NCI-H146 treated with DMSO at 0.1 percent for 48 hours (cell line): ENCODE measurements around the gene CHTF18.

Experiments used
- DNase-seq: peaks from one replicate; lab custom pipeline; 2025; ENCODE audit not compliant: unreplicated experiment; lab: John Stamatoyannopoulos, UW

Gene CHTF18

DNA sequence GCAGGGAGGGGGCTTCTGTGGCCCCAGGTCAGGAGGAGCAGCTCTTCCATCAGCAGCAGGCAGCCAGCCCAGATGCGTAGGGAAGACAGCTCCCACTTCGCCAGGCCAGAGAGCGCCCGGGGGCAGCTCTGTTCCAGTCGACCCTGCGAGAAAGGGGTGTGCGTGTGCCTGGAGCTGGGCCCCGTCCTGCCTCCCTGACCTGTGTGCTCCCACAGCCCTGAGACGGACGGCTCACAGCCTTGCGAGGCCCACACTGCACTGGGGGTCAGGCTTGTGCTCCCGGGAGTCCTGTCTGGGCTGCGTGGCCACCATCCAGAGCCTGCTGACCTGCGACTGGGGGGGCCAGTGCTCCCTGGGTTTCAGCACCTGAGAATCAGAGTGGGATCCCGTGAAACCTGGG lies 28.4 kb upstream of the CHTF18 start:
- no peak for DNase-seq

DNA sequence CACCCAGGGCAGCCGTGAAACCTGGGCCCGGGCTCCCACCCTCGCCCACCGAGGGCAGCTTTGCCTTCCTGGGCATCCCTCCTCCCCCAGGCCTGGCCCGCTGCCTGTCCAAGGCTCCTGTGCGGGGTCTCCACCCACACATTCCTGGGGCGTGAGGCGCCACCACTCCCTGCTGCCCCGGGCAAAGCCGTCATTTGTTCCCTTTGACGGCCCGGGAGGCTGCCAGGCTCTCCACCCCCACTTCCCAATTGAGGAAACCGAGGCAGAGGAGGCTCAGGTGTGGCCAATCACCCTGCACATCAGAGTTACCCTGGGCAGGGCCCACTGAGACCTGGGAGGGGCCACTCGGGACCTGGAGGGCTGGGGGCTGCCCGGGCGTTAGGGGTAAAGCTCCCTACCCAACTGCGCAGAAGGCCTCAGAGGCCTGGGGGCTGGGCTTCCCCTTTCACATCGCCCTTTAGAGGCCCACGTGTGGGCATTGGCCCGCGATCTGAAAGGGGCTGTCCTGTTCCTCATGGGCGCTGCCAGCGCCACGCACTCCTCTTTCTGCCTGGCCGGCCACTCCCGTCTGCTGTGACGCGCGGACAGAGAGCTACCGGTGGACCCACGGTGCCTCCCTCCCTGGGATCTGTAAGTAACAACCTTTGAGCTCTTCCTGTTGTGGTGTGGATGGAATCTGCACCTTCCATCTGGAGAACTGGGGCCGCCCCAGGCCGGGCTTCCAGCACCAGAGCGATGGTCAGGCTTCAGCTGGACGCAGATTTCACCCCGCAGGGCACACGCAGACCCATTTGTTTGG lies 27.7 kb upstream of the CHTF18 start, which contains the start of gene MSLN:
MSLN (plus strand) TSS at position 190 of the 799 bp plus-strand sequence. CDS start 1,947 bp downstream, outside the sequence.
- no peak for DNase-seq

DNA sequence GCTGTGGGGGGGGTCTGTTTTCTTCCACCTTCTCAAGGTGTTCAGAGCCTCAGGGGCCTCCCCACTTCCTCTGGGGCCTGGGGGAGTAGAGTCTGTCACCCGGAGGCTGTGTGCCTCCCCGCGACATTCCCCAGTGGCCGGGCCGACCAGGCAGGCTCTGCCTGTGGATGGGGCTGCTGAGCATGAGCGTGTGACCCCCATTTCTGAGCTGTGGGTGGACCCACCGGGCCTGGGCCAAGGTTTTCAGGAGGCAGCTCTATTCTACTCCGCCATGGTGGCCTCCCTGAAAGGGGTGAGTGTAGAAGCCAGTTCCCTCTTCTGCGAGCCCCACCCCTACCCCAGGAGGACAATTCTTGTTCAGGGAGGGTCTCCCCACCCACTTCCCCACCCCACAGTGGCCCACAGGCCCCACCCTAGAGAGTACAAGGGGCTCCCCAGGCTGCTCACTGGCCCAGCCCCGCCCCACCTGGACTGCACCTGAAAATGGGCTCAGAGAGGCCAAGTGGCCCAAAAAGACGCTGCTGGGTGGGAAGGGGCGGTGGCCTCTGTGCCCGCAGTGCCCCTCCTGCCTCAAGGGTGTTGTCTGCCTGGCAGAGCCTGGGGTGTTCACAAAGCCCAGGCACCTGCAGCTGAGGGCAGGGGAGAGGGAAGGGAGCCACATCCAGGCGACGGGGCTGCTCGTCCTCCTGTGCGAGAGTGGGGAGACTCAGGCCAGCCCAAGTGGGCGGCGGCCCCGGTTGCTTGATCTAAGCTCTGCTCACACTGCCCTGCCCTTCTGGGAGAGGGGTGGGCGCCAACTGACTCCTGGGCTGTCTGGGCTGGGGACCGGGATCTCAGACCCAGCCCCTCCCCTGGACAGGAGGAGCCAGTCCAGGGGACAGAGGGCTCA lies 26.6 kb upstream of the CHTF18 start:
- no peak for DNase-seq

DNA sequence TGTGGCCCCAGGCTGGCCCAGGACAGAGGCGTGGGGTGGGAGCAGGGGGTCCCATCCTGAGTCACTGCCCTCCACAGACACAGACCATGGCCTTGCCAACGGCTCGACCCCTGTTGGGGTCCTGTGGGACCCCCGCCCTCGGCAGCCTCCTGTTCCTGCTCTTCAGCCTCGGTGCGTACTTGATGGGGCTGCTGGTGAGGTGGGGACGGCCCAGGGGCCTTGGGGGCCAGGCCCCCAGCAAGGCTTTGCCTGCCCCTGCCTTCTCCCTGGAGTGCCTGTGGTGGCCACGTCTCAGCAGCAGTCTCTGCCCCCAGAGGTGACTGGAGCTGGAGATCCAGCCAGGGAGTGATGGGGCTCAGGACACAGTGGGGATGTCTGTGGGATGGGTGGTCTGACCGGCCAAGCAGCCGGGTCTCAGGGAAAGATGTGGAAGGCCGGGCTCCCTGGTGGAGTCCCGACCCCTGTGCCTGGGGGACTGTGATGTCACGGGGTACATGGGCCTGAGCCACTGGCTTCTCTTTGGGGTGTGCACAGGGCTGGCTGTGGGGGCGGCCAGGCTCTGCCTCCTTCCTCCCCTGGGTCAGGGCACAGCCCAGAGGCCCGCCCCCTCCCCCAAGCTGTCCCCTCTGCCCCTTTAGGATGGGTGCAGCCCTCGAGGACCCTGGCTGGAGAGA lies 25.7 kb upstream of the CHTF18 start:
- DNase-seq: no peak

DNA sequence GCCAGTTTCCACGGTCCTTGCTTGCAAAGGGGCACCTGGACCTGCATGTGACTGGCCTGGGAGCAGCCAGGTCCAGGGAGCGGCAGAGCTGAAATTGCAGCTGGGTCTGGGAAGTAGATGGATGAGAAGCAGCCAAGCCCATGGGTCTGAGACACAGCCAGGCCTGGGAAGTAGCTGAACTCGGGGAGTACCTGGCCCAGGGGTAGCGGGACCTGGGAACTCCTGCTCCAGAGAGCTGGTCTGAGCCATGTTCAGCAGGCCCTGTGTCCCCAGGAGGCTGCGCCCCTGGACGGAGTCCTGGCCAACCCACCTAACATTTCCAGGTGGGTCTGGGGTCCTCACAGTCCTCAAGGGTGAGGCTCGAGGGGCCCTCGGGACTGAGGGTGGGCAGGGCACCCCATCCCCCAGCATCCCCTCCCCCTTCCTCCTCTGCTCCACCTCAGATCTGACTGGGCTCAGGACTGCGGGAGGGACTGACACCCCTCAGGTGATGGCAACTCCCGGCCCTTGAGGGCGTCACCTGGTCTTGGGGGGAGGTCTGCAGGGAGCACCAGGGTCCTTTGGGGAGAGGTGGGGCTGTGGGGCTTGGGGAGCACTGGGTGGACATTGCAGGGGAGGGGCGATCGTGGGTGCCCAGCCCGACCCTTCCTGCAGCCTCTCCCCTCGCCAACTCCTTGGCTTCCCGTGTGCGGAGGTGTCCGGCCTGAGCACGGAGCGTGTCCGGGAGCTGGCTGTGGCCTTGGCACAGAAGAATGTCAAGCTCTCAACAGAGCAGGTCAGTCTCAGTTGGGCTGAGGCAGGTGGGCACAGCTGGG lies 24.8 kb upstream of the CHTF18 start:
- DNase-seq: no peak

DNA sequence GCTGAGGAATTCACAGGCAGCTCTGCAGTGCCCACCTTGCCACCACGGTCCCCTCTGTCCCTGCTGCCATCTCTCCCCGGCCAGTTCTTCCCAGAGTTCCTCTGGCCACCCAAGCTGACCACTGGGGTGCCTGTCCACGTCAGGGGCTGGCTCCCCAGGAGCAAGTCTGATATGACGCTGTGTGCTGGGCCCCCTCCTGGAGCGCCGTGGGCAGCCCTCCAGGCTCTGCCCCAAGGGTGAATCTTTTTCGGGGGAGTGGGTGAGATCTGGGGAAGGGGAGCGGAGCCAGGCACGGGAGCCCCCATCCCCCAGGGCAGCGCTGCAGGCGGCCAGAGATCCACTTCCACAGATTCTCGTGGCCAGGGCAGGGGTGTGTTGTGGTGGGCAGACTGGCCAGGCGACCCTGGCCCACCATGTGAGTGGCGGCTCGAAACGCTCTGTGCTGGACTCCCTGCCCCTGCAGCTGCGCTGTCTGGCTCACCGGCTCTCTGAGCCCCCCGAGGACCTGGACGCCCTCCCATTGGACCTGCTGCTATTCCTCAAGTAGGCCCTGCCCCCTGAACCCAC lies 24.2 kb upstream of the CHTF18 start:
- DNase-seq: no peak

DNA sequence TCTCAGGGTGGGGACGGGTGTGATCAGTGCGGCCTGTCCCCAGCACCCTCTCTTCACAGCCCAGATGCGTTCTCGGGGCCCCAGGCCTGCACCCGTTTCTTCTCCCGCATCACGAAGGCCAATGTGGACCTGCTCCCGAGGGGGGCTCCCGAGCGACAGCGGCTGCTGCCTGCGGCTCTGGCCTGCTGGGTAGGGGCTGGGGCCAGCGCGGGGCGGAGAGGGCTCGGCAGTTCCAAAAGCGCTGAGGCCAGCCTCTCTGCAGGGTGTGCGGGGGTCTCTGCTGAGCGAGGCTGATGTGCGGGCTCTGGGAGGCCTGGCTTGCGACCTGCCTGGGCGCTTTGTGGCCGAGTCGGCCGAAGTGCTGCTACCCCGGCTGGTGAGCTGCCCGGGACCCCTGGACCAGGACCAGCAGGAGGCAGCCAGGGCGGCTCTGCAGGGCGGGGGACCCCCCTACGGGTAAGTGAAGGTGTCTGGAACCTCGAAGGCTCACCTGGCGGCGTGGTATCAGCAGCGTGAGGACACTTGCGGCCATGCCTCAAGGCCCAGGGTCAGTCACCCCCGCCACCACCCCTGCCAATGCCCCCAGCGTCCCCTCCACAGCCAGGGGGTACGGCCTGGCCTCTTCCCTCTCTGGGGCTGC lies 23.5 kb upstream of the CHTF18 start:
- no peak for DNase-seq

DNA sequence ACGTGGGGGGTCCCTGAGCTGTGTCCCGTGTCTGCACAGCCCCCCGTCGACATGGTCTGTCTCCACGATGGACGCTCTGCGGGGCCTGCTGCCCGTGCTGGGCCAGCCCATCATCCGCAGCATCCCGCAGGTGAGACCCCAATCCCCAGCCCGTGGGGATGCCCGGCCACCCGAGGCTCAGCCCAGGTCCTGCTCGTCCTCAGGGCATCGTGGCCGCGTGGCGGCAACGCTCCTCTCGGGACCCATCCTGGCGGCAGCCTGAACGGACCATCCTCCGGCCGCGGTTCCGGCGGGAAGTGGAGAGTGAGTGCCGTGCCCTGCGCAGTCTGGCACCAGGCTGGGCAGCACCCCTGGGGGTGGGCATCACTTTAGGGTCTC lies 22.9 kb upstream of the CHTF18 start:
- DNase-seq: no peak

DNA sequence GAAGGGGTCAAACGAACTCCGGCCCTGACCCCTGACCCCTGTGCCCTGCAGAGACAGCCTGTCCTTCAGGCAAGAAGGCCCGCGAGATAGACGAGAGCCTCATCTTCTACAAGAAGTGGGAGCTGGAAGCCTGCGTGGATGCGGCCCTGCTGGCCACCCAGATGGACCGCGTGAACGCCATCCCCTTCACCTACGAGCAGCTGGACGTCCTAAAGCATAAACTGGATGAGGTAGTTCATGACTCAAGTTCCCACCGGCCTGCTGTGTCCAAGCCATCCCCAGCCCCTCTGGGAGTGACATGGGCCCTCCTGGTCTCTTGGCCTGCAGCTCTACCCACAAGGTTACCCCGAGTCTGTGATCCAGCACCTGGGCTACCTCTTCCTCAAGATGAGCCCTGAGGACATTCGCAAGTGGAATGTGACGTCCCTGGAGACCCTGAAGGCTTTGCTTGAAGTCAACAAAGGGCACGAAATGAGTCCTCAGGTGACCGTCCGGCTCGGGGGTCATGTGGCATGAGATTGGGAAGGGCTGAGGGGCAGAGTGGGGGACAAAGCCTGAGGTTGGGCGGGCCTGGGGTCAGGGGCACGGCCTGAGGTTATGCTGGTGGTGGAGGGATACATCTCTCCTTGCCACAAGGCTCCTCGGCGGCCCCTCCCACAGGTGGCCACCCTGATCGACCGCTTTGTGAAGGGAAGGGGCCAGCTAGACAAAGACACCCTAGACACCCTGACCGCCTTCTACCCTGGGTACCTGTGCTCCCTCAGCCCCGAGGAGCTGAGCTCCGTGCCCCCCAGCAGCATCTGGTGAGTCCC lies 22.2 kb upstream of the CHTF18 start:
- DNase-seq: no peak

DNA sequence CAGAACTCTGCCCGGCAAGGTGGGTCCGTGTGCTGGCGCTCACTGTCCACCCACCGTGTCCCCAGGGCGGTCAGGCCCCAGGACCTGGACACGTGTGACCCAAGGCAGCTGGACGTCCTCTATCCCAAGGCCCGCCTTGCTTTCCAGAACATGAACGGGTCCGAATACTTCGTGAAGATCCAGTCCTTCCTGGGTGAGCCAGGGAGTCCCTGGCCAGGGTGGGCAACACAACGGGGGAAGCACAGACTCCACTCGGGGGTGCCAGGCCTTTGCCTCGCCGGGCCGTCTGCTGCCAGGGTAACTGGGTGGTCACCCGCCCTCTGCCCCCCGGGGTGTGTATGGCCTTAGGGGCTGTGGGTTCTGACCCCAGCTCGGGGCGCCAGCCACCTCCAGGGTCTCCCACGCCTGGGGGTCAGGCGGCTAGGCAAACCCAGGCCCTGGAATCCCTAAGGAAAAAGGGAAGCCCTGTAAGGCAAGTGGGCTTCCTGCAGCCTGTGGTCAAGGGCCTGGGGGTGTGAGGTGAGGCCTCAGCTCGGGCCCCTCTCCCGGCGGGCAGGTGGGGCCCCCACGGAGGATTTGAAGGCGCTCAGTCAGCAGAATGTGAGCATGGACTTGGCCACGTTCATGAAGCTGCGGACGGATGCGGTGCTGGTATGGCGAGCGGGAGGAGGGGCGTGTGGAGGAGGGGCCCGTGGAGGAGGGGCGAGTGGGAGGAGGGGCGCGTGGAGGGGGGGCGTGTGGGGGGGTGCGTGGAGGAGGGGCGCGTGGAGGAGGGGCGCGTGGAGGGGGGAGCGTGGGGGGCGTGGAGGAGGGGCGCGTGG lies 21.4 kb upstream of the CHTF18 start:
- no peak for DNase-seq

DNA sequence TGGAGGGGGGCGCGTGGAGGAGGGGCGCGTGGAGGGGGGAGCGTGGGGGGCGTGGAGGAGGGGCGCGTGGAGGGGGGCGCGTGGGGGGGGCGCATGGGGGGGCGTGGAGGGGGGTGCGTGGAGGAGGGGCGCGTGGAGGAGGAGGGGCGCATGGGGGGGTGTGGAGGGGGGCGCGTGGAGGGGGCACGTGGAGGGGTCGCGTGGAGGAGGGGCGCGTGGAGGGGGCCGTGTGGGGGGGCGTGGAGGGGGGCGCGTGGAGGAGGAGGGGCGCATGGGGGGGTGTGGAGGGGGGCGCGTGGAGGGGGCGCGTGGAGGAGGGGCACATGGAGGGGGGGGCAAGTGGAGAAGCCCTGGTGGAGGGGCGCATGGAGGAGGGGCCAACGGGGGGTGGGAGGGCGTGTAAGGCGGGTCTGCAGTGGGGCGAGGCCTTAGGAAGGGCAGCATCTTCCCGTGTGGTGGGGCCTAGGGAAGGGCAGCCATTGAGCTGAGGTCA lies 20.6 kb upstream of the CHTF18 start:
- no peak for DNase-seq

DNA sequence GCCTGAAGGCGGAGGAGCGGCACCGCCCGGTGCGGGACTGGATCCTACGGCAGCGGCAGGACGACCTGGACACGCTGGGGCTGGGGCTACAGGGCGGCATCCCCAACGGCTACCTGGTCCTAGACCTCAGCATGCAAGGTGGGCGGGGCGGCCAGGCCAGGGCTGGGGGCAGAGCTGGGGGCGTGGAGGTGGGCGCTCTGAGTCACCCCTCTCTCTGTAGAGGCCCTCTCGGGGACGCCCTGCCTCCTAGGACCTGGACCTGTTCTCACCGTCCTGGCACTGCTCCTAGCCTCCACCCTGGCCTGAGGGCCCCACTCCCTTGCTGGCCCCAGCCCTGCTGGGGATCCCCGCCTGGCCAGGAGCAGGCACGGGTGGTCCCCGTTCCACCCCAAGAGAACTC lies 20.0 kb upstream of the CHTF18 start:
- no peak for DNase-seq

DNA sequence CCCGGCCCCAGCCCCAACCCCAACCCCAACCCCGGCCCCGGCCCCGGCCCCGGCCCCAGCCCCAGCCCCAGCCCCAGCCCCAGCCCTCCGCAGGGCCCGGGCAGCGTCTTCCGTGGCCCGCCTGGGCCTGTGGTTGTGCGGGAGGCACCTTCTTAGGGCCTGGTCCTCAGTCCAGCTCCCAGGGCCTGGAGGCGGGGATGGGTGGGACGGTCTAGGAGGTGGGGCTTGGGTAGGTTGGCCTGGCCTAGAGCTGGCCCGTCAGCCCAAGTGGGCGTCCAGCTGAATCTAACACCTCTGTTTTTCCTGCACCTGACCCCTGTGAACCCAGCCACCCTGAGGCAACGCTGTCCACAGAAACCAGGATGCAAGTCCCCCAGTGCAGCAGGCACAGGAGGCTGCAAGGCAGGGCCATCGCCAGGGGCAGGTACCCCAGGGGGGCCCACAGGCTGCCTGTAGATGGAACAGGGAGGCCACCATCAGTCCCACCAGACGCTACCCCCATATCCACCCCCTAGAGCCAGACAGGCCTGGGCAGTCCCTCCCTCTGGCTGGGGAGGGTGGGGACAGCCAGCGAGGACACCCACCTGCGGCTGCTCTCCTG lies 19.1 kb upstream of the CHTF18 start:
- DNase-seq: no peak

DNA sequence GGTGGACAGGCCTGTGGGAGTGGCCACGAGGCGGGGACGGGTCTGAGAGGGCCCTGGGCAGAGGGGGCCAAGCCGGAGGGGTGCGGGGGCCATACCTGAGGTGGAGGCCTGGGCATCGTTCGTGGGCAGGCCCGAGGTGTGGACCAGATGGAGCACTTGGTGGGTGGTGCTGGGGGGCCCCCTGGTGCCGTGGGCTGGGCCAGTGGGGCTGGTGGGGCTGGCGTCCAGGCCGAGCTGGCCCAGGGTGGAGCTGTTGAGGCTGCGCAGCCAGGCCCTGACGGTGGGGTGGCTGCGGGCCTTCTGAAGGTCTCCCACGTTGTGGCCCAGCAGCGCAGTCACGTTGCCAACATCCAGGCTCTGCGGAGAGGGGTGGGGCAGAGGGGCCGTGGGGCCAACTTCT lies 18.5 kb upstream of the CHTF18 start:
- DNase-seq: no peak

DNA sequence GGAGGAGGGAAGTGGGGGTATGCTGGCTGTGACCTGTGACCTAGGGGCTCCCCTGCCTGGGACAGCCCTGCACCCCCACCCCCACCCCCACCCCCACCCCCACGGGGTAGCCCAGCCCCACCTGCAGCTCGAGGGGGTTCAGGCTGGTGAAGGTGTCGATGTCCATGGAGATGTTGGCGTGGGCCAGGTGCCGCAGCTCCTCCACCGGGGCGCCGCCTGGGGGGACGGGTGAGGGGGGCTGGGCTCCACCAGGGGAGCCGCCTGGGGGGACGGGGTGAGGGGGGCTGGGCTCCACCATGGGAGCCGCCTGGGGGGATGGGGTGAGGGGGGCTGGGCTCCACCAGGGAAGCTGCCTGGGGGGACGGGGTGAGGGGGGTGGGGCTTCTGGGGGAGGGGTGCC lies 18.0 kb upstream of the CHTF18 start:
- DNase-seq: no peak

DNA sequence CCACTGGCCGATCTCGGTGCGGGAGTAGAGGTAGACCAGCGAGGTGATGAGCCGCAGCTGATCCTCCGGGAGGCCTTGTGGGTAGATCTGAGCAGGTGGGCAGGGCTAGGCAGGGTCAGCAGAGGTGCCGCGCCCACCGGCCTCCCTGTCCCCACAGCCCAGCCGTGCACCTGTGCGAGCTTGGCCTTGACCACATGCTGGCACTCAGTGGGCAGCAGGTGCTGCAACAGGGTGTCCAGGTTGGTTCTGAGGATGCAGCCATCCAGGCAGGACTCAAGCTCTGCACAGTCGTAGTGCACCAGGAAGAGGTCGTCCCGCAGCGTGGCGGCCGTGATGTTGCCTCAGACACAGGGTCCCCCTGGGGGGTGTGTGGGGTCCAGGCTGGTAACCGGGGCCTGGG lies 15.5 kb upstream of the CHTF18 start:
- DNase-seq: peak; percentile 23

DNA sequence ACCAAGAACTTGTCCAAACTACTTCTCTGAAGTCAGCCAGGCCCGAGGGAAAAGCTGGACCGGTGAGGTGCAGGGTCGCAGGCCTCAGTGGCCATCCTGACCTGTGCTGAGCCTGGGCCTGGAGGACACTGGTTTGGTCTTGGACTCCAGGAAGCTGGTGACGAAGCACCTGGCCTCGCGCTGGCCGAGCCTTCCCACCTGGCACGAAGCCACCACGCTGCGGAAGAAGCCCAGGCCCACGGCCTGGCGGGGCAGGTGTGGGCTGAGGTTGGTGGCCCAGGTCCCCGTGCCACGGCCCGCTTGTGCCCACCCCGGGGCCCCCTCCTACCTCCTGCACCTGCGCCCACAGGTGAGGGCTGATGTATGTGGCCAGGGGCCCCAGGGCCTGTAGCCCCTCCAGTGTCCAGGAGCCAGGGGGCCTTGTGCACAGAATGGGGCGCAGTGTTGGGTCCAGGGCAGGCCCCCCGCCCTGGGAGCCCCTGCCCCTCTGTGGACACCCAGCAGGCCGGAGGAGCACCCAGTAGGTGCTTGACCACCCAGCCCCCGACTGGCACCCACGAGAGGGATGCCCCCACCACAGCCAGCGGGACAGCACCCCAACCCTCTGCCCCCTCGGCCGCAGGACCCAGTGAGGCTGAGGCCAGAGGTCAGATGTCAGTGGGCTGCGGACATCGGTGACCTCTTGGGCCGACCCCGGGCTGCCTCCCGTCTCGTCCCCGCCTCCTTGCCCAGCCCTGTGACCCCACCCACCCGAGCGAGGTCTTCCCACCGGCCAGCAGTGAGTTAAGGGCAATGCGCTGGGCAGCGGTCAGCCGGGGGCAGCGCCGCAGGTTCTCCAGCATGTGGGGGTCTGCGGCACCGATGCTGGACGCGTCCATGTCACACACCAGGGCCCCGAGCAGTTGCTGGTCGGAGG lies 14.1 kb upstream of the CHTF18 start:
- no peak for DNase-seq
